ENCODE measurements around the gene SLC6A1.

Gene SLC6A1

GRCh38 chr3:11019116-11019819 is 26.7 kb downstream of the SLC6A1 start:
- DNase-seq (ENCODE audit: low spot score), result no peak

GRCh38 chr3:11020764-11021163 is 28.2 kb downstream of the SLC6A1 start:
- DNase-seq (ENCODE audit: low spot score), result no peak

GRCh38 chr3:11021611-11022011 is 29.1 kb downstream of the SLC6A1 start:
- DNase-seq (ENCODE audit: low spot score), result no peak

GRCh38 chr3:11022115-11022514 is 29.6 kb downstream of the SLC6A1 start:
- DNase-seq (ENCODE audit: low spot score), result no peak

- DNase-seq (ENCODE audit: low spot score), result no peak
These were observed 31.6 kb downstream of the SLC6A1 start for GRCh38 chr3:11024181-11024580.

GRCh38 chr3:11029948-11030347 is 37.4 kb downstream of the SLC6A1 start:
- DNase-seq (ENCODE audit: low spot score), result no peak

- DNase-seq (ENCODE audit: low spot score), result no peak
These were observed 41.3 kb downstream of the SLC6A1 start for GRCh38 chr3:11033871-11034270.

- DNase-seq (ENCODE audit: low spot score), result no peak
These were observed 41.9 kb downstream of the SLC6A1 start for GRCh38 chr3:11034309-11034985.

GRCh38 chr3:11035757-11036505 is 43.4 kb downstream of the SLC6A1 start:
- DNase-seq (ENCODE audit: low spot score), result no peak

- DNase-seq (ENCODE audit: low spot score), result no peak
These were observed 44.8 kb downstream of the SLC6A1 start for GRCh38 chr3:11037241-11037873.

GRCh38 chr3:11037976-11038375 is 45.4 kb downstream of the SLC6A1 start:
- DNase-seq (ENCODE audit: low spot score), result no peak

- DNase-seq (ENCODE audit: low spot score), result no peak
These were observed 53.0 kb downstream of the SLC6A1 start for GRCh38 chr3:11045536-11045935.

GRCh38 chr3:11047500-11047899 is 55.0 kb downstream of the SLC6A1 start:
- DNase-seq (ENCODE audit: low spot score), result no peak

- DNase-seq (ENCODE audit: low spot score), result no peak
These were observed 58.2 kb downstream of the SLC6A1 start for GRCh38 chr3:11050666-11051323.

GRCh38 chr3:11053926-11054503 is 61.5 kb downstream of the SLC6A1 start:
- DNase-seq (ENCODE audit: low spot score), result no peak

- DNase-seq (ENCODE audit: low spot score), result no peak
These were observed 62.3 kb downstream of the SLC6A1 start for GRCh38 chr3:11054739-11055438.

- DNase-seq (ENCODE audit: low spot score), result no peak
These were observed 62.9 kb downstream of the SLC6A1 start for GRCh38 chr3:11055496-11055895.

GRCh38 chr3:11056531-11057050 is 64.0 kb downstream of the SLC6A1 start:
- no peak for DNase-seq (ENCODE audit: low spot score)

GRCh38 chr3:11057655-11058054 is 65.1 kb downstream of the SLC6A1 start:
- no peak for DNase-seq (ENCODE audit: low spot score)

- DNase-seq (ENCODE audit: low spot score), result peak; percentile 53
These were observed 66.7 kb downstream of the SLC6A1 start for GRCh38 chr3:11059090-11059798.
